ENCODE data around the gene FREY1. TPM values are rescaled to one million over a fixed set of nuclear protein-coding genes. Genes with fewer than 3 reads are reported as not detected.

Gene FREY1, protein sequence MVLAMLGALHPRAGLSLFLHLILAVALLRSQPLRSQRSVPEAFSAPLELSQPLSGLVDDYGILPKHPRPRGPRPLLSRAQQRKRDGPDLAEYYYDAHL
- 2.2 TPM for polyA plus RNA-seq (2013, experiment 1 of 4)
- polyA plus RNA-seq (2013, experiment 2 of 4) = 1.0 TPM
- polyA plus RNA-seq (2013, experiment 3 of 4) = not detected
- polyA plus RNA-seq (2013, experiment 4 of 4) = 0.45 TPM

DNA sequence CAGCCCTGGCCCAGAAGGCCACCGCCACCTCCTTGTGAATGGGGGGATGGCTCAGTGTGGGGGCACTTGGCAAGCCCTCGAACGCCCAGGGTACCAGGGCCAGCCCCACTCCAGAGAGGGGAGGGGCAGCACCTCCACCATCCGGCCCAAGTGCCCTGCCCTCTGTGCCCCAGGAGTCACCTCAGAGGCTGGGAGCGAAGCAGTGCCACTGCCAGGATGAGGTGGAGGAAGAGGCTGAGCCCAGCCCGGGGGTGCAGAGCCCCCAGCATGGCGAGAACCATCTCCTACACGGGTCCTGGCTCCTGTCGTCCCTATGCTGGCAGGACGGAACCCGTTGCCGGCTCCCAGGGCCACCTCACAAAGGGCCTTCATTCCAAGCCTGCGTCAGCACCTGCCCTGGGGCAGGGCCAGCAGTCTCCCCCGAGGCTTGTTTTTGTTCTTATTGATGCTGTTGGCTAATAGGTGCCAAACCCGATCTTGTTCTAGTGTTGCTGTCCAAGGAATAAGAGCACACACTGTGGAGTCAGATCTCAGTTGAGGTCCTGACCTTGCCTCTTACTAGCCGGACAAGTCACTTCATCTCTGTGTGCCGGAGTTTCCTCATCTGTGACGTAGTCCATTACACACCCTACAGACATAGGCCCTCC, at the start of gene FREY1:
TSS of gene FREY1 (minus strand) at position 307 of the 647 bp plus-strand sequence. CDS start at position 281, 26 bp downstream.
- 85 to 87% methylated on average over 18 of the region's 18 CpGs for WGBS, 2 experiments
- Histone ChIP-seq H3K27ac (ENCODE audit: insufficient read depth, low read depth, low read length, poor library complexity, severe bottlenecking) (no peak within 1 kb of the TSS), H3K4me3 (ENCODE audit: insufficient read depth, low read depth, low read length) (no peak within 1 kb of the TSS), H3K4me1 (ENCODE audit: control insufficient read depth, insufficient read depth, low read length) (no peaks in the 10 kb centered on the region), H3K27me3 (ENCODE audit: control insufficient read depth, insufficient read depth, low read length, poor library complexity, severe bottlenecking) (no peaks in the 10 kb centered on the region), H3K36me3 (ENCODE audit: control insufficient read depth, insufficient read depth, low read length) (peaks cover 17% of the 10 kb centered on the region), H3K9me3 (ENCODE audit: control insufficient read depth, low read length) (no peaks in the 10 kb centered on the region)

DNA sequence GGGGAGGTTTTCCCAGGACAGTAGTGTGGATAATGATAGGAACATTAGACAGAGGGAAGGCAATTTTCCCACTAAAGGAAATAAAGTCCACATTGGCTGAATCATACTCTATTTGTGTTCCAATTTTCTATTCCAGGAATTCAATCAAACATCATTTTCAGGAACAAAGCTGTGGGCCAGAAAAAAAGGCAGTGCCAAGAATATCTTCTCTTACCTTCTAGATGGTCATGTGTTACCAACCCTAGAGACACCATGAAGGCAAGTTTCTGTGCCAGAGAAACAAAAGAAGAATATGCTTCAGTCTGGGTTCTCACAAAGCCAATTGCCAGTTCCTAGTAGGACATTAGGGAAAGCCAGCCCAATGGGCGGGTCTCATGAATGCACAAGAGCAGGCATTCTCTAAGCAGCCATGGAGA, 42.9 kb upstream of the FREY1 start:
- peaks cover 39% of the 10 kb centered on the region for H3K36me3 ChIP-seq (ENCODE audit: control insufficient read depth, insufficient read depth, low read length)
- H3K27me3 ChIP-seq (ENCODE audit: control insufficient read depth, insufficient read depth, low read length, poor library complexity, severe bottlenecking) = no peaks in the 10 kb centered on the region
- H3K4me3 ChIP-seq (ENCODE audit: insufficient read depth, low read depth, low read length) = no peak overlapping the region
- H3K4me1 ChIP-seq (ENCODE audit: control insufficient read depth, insufficient read depth, low read length) = no peaks in the 10 kb centered on the region
- WGBS, 2 experiments = 94 to 96% methylated on average over 1 of the region's 1 CpG
- no peak overlapping the region for H3K27ac ChIP-seq (ENCODE audit: insufficient read depth, low read depth, low read length, poor library complexity, severe bottlenecking)
- H3K9me3 ChIP-seq (ENCODE audit: control insufficient read depth, low read length) = no peaks in the 10 kb centered on the region

DNA sequence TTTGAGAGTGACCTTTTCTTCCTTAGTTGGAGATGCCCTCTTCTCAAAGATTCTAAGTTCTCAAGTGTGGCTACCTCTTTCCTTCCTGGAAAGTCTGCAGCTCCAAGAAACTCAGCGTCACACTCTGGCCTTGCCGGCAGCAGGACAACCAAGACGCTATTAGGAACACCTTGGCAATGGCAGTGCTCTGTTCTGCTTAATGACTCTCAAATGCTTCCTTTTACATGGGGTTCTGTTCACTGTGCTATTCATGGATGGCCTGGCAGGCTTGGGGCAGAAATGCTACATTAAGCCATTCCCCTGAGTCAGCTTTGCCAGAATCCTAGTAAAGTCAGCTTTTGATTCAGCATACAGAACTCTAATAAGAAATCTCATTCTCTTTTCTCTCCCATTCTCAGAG, 41.3 kb upstream of the FREY1 start:
- Histone ChIP-seq H3K27ac (ENCODE audit: insufficient read depth, low read depth, low read length, poor library complexity, severe bottlenecking) (no peak overlapping the region), H3K9me3 (ENCODE audit: control insufficient read depth, low read length) (no peaks in the 10 kb centered on the region), H3K4me1 (ENCODE audit: control insufficient read depth, insufficient read depth, low read length) (no peaks in the 10 kb centered on the region), H3K27me3 (ENCODE audit: control insufficient read depth, insufficient read depth, low read length, poor library complexity, severe bottlenecking) (no peaks in the 10 kb centered on the region), H3K4me3 (ENCODE audit: insufficient read depth, low read depth, low read length) (no peak overlapping the region), H3K36me3 (ENCODE audit: control insufficient read depth, insufficient read depth, low read length) (peaks cover 37% of the 10 kb centered on the region)
- WGBS, 2 experiments = 91 to 93% methylated on average over 3 of the region's 3 CpGs

DNA sequence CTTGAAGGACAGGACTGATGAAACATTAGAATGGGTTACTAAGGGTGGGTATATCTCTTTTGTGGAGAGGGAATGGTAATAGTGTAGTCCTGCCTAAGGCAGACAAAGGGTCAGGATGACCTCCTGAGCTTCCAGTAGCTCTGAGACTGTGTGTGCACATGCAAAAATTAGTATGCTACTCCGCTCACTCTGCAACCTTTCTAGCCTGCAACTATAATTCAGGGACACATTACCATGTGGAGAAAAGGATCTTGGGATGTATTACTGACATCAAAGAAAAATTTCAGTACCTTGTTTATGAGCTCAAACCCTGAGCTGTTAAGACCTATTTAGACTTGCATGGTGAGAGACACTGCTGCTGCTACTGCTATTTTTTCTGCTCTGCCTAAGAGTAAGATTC, 40.8 kb upstream of the FREY1 start:
- H3K27ac ChIP-seq (ENCODE audit: insufficient read depth, low read depth, low read length, poor library complexity, severe bottlenecking) = no peak overlapping the region
- WGBS, 2 experiments = 89 to 100% methylated on average over 1 of the region's 1 CpG
- H3K9me3 ChIP-seq (ENCODE audit: control insufficient read depth, low read length) = no peaks in the 10 kb centered on the region
- no peaks in the 10 kb centered on the region for H3K27me3 ChIP-seq (ENCODE audit: control insufficient read depth, insufficient read depth, low read length, poor library complexity, severe bottlenecking)
- H3K36me3 ChIP-seq (ENCODE audit: control insufficient read depth, insufficient read depth, low read length) = peaks cover 33% of the 10 kb centered on the region
- no peak overlapping the region for H3K4me3 ChIP-seq (ENCODE audit: insufficient read depth, low read depth, low read length)
- H3K4me1 ChIP-seq (ENCODE audit: control insufficient read depth, insufficient read depth, low read length) = no peaks in the 10 kb centered on the region

DNA sequence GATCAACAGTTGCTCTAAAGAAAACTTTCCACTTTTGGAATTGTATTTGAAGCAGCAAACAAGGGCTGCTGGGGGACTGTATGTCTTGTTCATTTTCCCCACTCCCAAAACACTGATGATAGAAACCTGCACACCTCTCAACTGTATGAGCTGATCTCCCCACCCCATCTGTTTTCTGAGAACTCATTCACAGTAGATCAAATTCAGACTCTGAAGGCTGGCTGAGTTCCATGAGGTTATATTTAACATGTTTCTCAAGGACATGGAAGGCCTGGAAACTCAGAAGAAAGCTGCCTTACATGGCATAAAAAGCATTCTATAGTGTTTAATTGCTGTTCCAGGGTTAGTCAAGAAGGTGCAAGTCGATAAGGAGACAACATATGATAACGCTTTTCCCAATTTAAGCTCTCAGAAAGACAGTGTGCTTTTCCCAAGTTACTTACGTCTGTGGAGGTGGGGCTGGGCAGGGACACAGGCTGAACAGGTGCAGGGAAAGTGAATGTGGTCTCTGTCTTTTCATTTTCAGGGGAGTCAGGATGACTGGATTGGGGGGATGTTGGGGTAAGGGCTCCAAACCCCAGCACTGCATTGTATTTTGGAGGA, 38.4 kb upstream of the FREY1 start:
- H3K4me3 ChIP-seq (ENCODE audit: insufficient read depth, low read depth, low read length) = no peak overlapping the region
- no peaks in the 10 kb centered on the region for H3K4me1 ChIP-seq (ENCODE audit: control insufficient read depth, insufficient read depth, low read length)
- H3K27ac ChIP-seq (ENCODE audit: insufficient read depth, low read depth, low read length, poor library complexity, severe bottlenecking) = no peak overlapping the region
- peaks cover 28% of the 10 kb centered on the region for H3K36me3 ChIP-seq (ENCODE audit: control insufficient read depth, insufficient read depth, low read length)
- H3K9me3 ChIP-seq (ENCODE audit: control insufficient read depth, low read length) = no peaks in the 10 kb centered on the region
- H3K27me3 ChIP-seq (ENCODE audit: control insufficient read depth, insufficient read depth, low read length, poor library complexity, severe bottlenecking) = no peaks in the 10 kb centered on the region
- WGBS, 2 experiments = 95 to 96% methylated on average over 3 of the region's 3 CpGs

DNA sequence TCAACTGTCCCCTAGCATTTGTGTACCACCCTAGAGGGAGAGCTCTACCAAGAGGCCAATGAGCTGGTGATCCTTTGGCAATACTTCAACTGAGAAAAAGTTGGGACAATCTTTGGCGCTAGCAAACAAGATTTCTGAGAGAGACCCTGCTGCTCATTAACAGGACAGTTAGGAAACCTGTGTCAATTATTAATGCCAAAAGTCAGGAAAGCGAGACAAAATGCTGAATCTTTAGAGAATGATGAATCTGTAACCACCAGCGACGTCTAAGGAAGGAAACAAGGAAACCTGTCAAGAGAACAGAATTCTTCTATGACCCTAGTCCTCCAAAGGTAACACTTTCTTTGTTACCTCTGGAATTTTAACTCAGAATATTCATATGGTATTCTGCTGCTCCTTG, 35.3 kb upstream of the FREY1 start:
- Histone ChIP-seq H3K36me3 (ENCODE audit: control insufficient read depth, insufficient read depth, low read length) (peaks cover 12% of the 10 kb centered on the region), H3K27me3 (ENCODE audit: control insufficient read depth, insufficient read depth, low read length, poor library complexity, severe bottlenecking) (no peaks in the 10 kb centered on the region), H3K27ac (ENCODE audit: insufficient read depth, low read depth, low read length, poor library complexity, severe bottlenecking) (no peak overlapping the region), H3K4me3 (ENCODE audit: insufficient read depth, low read depth, low read length) (no peak overlapping the region), H3K9me3 (ENCODE audit: control insufficient read depth, low read length) (no peaks in the 10 kb centered on the region), H3K4me1 (ENCODE audit: control insufficient read depth, insufficient read depth, low read length) (no peaks in the 10 kb centered on the region)
- 94 to 96% methylated on average over 4 of the region's 4 CpGs for WGBS, 2 experiments

DNA sequence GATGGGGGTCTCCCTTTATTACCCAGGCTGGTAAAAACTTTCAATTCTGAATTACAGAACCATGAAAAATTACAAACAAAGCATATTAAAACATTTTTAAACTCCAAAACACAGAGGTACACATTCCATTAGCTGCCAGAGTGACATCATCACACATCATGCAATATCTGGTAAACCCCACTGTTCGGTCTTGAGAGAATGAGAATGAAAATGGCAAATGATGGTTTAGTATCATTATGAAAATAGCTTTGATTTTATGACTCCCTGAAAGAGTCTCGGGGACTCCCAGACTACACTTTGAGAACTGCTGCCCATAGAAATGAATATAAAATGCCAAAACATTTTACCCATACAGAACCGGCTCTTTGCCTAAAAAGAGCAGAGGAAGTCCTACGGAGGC, 34.2 kb upstream of the FREY1 start:
- Histone ChIP-seq H3K36me3 (ENCODE audit: control insufficient read depth, insufficient read depth, low read length) (peaks cover 16% of the 10 kb centered on the region), H3K27me3 (ENCODE audit: control insufficient read depth, insufficient read depth, low read length, poor library complexity, severe bottlenecking) (no peaks in the 10 kb centered on the region), H3K4me1 (ENCODE audit: control insufficient read depth, insufficient read depth, low read length) (no peaks in the 10 kb centered on the region), H3K27ac (ENCODE audit: insufficient read depth, low read depth, low read length, poor library complexity, severe bottlenecking) (no peak overlapping the region), H3K4me3 (ENCODE audit: insufficient read depth, low read depth, low read length) (no peak overlapping the region), H3K9me3 (ENCODE audit: control insufficient read depth, low read length) (no peaks in the 10 kb centered on the region)
- WGBS, 2 experiments = 92 to 99% methylated on average over 4 of the region's 4 CpGs

DNA sequence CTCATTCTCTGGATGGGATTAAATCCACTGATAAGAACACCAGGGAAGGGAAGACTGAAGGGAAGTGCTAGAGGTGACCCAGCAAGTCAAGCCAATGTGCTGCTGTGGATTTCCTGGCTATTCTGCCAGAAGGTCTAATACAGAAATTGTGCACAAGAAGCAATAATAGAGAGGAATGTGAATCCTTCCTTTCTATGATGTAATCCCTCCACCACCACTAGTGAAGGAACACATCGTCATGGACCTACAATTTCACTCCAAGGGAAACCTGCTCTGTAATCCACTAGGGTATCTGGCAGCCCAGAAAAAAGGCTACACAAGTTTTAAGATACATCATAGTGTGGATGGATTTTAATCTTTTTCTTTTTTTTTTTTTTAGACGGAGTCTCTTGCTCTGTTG, 32.8 kb upstream of the FREY1 start:
- Histone ChIP-seq H3K27me3 (ENCODE audit: control insufficient read depth, insufficient read depth, low read length, poor library complexity, severe bottlenecking) (no peaks in the 10 kb centered on the region), H3K4me1 (ENCODE audit: control insufficient read depth, insufficient read depth, low read length) (no peaks in the 10 kb centered on the region), H3K4me3 (ENCODE audit: insufficient read depth, low read depth, low read length) (no peak overlapping the region), H3K36me3 (ENCODE audit: control insufficient read depth, insufficient read depth, low read length) (peaks cover 15% of the 10 kb centered on the region), H3K9me3 (ENCODE audit: control insufficient read depth, low read length) (no peaks in the 10 kb centered on the region), H3K27ac (ENCODE audit: insufficient read depth, low read depth, low read length, poor library complexity, severe bottlenecking) (no peak overlapping the region)
- 82 to 97% methylated on average over 2 of the region's 2 CpGs for WGBS, 2 experiments

DNA sequence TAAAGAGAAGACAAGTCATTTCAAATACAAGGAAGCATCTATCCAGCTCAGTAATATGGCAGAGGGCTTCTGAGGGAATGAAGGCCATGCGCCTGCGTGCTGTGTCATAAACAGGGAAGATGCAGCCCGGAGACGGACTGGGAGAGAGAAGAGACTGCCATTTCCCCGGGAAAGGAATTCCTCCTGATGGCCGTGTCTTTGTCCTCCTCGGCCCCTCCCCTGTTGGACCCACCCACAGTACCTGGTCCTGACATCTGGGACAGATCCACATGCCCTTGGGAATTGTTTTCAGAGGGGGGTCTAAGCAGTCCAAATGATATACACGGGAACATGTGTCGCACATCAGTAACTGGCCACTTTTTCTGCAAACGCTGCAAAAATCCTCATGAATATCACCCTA, 30.8 kb upstream of the FREY1 start:
- no peaks in the 10 kb centered on the region for H3K27me3 ChIP-seq (ENCODE audit: control insufficient read depth, insufficient read depth, low read length, poor library complexity, severe bottlenecking)
- H3K27ac ChIP-seq (ENCODE audit: insufficient read depth, low read depth, low read length, poor library complexity, severe bottlenecking) = no peak overlapping the region
- WGBS, 2 experiments = 88% methylated on average over 10 of the region's 10 CpGs
- H3K4me1 ChIP-seq (ENCODE audit: control insufficient read depth, insufficient read depth, low read length) = no peaks in the 10 kb centered on the region
- peaks cover 31% of the 10 kb centered on the region for H3K36me3 ChIP-seq (ENCODE audit: control insufficient read depth, insufficient read depth, low read length)
- no peak overlapping the region for H3K4me3 ChIP-seq (ENCODE audit: insufficient read depth, low read depth, low read length)
- no peaks in the 10 kb centered on the region for H3K9me3 ChIP-seq (ENCODE audit: control insufficient read depth, low read length)

DNA sequence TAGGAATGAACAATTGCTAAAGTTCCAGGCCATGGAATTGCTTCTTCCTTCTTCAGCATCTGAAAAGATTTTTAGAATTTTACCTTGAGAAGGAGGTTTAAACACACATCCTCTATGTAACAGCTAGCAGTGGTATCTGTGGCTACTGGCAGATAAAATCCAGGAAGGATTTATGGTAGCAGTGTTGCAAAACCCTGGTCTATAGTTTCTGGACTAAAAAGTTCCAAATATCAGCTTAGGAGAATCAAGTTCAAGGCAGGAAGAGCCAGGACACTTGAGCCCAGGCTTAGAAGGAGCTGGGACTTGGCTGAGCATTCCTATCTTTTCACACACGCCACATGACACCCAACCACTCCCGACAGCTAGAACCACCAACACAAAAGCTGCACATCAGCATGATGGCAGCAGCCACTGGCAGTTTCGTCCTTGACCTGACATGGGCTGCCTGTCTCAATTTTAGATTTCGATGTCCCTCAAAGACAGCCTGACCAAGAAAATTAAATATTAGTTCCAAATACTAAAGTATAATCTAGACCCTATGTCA, 29.5 kb upstream of the FREY1 start:
- Histone ChIP-seq H3K9me3 (ENCODE audit: control insufficient read depth, low read length) (no peaks in the 10 kb centered on the region), H3K4me1 (ENCODE audit: control insufficient read depth, insufficient read depth, low read length) (no peaks in the 10 kb centered on the region), H3K4me3 (ENCODE audit: insufficient read depth, low read depth, low read length) (no peak overlapping the region), H3K27me3 (ENCODE audit: control insufficient read depth, insufficient read depth, low read length, poor library complexity, severe bottlenecking) (no peaks in the 10 kb centered on the region), H3K36me3 (ENCODE audit: control insufficient read depth, insufficient read depth, low read length) (peaks cover 31% of the 10 kb centered on the region), H3K27ac (ENCODE audit: insufficient read depth, low read depth, low read length, poor library complexity, severe bottlenecking) (no peak overlapping the region)
- 92 to 96% methylated on average over 4 of the region's 4 CpGs for whole genome bisulfite sequencing, 2 experiments

Measured in ectodermal cell (in vitro differentiated cells).